H9 (cell line): Measurements from ENCODE around the gene AFMID. TPM values are rescaled to one million over a fixed set of nuclear protein-coding genes. Genes with fewer than 3 reads are reported as not detected.
"Not testable (repeated sequence)": the region's sequence is repeated elsewhere in the genome, so short reads cannot be mapped to it uniquely, and the experiment has no call there.

Experiments
- DNase-seq: peaks from one replicate; pipeline ENCODE4 v3.0.0-alpha.2; 2017
- H2AFZ ChIP-seq: one replicate; pipeline ENCODE4 v1.6.1; 2013; ENCODE audit warnings: mild to moderate bottlenecking, low read length, control low read depth, moderate library complexity
- H2AK5ac ChIP-seq: 2 replicates; pipeline ENCODE4 v1.6.1; 2013; ENCODE audit warnings: low read length, control low read depth, mixed read lengths; ENCODE audit not compliant: insufficient read length
- H2BK120ac ChIP-seq: one replicate; pipeline ENCODE4 v1.6.1; 2013; ENCODE audit warnings: low read depth, mild to moderate bottlenecking, low read length, control low read depth, inconsistent platforms; ENCODE audit not compliant: poor library complexity, severe bottlenecking
- H2BK12ac ChIP-seq: 2 replicates; pipeline ENCODE4 v1.6.1; 2013; ENCODE audit warnings: low read length, control low read depth, mixed read lengths, low read depth; ENCODE audit not compliant: insufficient read length
- H2BK15ac ChIP-seq: 2 replicates; pipeline ENCODE4 v1.6.1; 2013; ENCODE audit warnings: low read depth, low read length, control low read depth
- H2BK20ac ChIP-seq: one replicate; pipeline ENCODE4 v1.6.1; 2013; ENCODE audit warnings: low read depth, mild to moderate bottlenecking, low read length, control low read depth, inconsistent platforms; ENCODE audit not compliant: poor library complexity, severe bottlenecking
- H2BK5ac ChIP-seq: 2 replicates; pipeline ENCODE4 v1.6.1; 2013; ENCODE audit warnings: low read length, control low read depth, mixed read lengths; ENCODE audit not compliant: insufficient read length
- H3K14ac ChIP-seq: 2 replicates; pipeline ENCODE4 v1.6.1; 2013; ENCODE audit warnings: low read length, control low read depth; ENCODE audit not compliant: insufficient read depth
- H3K18ac ChIP-seq: 2 replicates; pipeline ENCODE4 v1.6.1; 2013; ENCODE audit warnings: low read depth, mild to moderate bottlenecking, mixed read lengths, low read length, control low read depth; ENCODE audit not compliant: insufficient read length
- H3K23ac ChIP-seq: 2 replicates; pipeline ENCODE4 v1.6.1; 2013; ENCODE audit warnings: low read length, control low read depth, mixed read lengths, low read depth; ENCODE audit not compliant: insufficient read length
- H3K23me2 ChIP-seq: 2 replicates; pipeline ENCODE4 v1.6.1; 2013; ENCODE audit warnings: low read depth, mild to moderate bottlenecking, mixed read lengths, low read length, control low read depth; ENCODE audit not compliant: insufficient read length, poor library complexity, severe bottlenecking
- H3K27ac ChIP-seq: 2 replicates; pipeline ENCODE4 v1.5.1; 2013; ENCODE audit warnings: low read length, control low read depth, mixed read lengths, low read depth; ENCODE audit not compliant: insufficient read length
- H3K27me3 ChIP-seq: 2 replicates; pipeline ENCODE4 v1.6.1; 2013; ENCODE audit warnings: low read length, control low read depth, inconsistent platforms; ENCODE audit not compliant: insufficient read depth
- H3K4ac ChIP-seq: 2 replicates; pipeline ENCODE4 v1.6.1; 2013; ENCODE audit warnings: low read depth, mild to moderate bottlenecking, control low read depth, inconsistent platforms, low read length, moderate library complexity
- H3K4me1 ChIP-seq: 2 replicates; pipeline ENCODE4 v1.6.1; 2013; ENCODE audit warnings: low read length, control low read depth, inconsistent platforms; ENCODE audit not compliant: insufficient read depth
- H3K4me2 ChIP-seq: 2 replicates; pipeline ENCODE4 v1.6.1; 2013; ENCODE audit warnings: low read length, control low read depth, mixed read lengths; ENCODE audit not compliant: insufficient read length, insufficient read depth
- H3K56ac ChIP-seq: 2 replicates; pipeline ENCODE4 v1.6.1; 2013; ENCODE audit warnings: low read depth, mild to moderate bottlenecking, mixed read lengths, low read length, control low read depth; ENCODE audit not compliant: insufficient read length
- H3K79me1 ChIP-seq: 2 replicates; pipeline ENCODE4 v1.6.1; 2013; ENCODE audit warnings: low read depth, mild to moderate bottlenecking, moderate library complexity, low read length, control low read depth, inconsistent platforms; ENCODE audit not compliant: insufficient read depth, poor library complexity, severe bottlenecking
- H3K79me2 ChIP-seq: 2 replicates; pipeline ENCODE4 v1.6.1; 2013; ENCODE audit warnings: low read length, control low read depth, inconsistent platforms; ENCODE audit not compliant: insufficient read depth
- H3K9ac ChIP-seq: 2 replicates; pipeline ENCODE4 v1.6.1; 2013; ENCODE audit warnings: low read length, control low read depth, mixed read lengths; ENCODE audit not compliant: insufficient read length; ENCODE audit errors: extremely low read depth
- H3K9me3 ChIP-seq: one replicate; pipeline ENCODE4 v1.6.1; 2013; ENCODE audit warnings: low read depth, low read length, inconsistent platforms; ENCODE audit not compliant: control insufficient read depth
- H3T11ph ChIP-seq: one replicate; pipeline ENCODE4 v1.6.1; 2013; ENCODE audit warnings: mild to moderate bottlenecking, low read length, control low read depth, inconsistent platforms
- H4K20me1 ChIP-seq: one replicate; pipeline ENCODE4 v1.6.1; 2013; ENCODE audit not compliant: control insufficient read depth, insufficient read length, insufficient read depth
- H4K5ac ChIP-seq: 2 replicates; pipeline ENCODE4 v1.6.1; 2013; ENCODE audit warnings: low read depth, mild to moderate bottlenecking, mixed read lengths, low read length, control low read depth; ENCODE audit not compliant: insufficient read length
- H4K8ac ChIP-seq: replicated peaks from 2 replicates; pipeline ENCODE4 v1.6.1; 2013; ENCODE audit warnings: low read length, control low read depth, mixed read lengths, low read depth; ENCODE audit not compliant: insufficient read length
- H4K91ac ChIP-seq: 2 replicates; pipeline ENCODE4 v1.6.1; 2013; ENCODE audit warnings: low read depth, mild to moderate bottlenecking, moderate library complexity, mixed read lengths, low read length, control low read depth; ENCODE audit not compliant: insufficient read length
- H3K27ac Mint-ChIP-seq, 3 experiments: 2 replicates in 2 of 3; 3 replicates in 1 of 3; pipeline ENCODE4 v1.8.0; 2020 to 2021; ENCODE audit warnings: mixed read lengths in 3 of 3, mild to moderate bottlenecking in 1 of 3, moderate library complexity in 1 of 3
- H3K27me3 Mint-ChIP-seq: 2 replicates; pipeline ENCODE4 v1.8.0; 2021; ENCODE audit warnings: low read depth, mild to moderate bottlenecking, moderate library complexity, mixed read lengths
- H3K36me3 Mint-ChIP-seq, 3 experiments: 2 replicates in 2 of 3; 3 replicates in 1 of 3; pipeline ENCODE4 v1.8.0; 2020 to 2021; ENCODE audit warnings: low read depth in 3 of 3, mixed read lengths in 3 of 3; ENCODE audit not compliant: insufficient read depth in 1 of 3
- H3K4me1 Mint-ChIP-seq, 2 experiments: 2 replicates each; pipeline ENCODE4 v1.8.0; 2020; ENCODE audit warnings: mixed read lengths in 2 of 2
- H3K4me3 Mint-ChIP-seq, 2 experiments: 2 replicates in 1 of 2; 3 replicates in 1 of 2; pipeline ENCODE4 v1.8.0; 2020 to 2021; ENCODE audit warnings: mild to moderate bottlenecking in 2 of 2, mixed read lengths in 2 of 2, moderate library complexity in 1 of 2
- H3K9me3 Mint-ChIP-seq, 2 experiments: 2 replicates in 1 of 2; 3 replicates in 1 of 2; pipeline ENCODE4 v1.8.0; 2020; ENCODE audit warnings: mild to moderate bottlenecking in 2 of 2, mixed read lengths in 2 of 2, moderate library complexity in 1 of 2
- CTCF ChIP-seq: fragments of 200-600 bp; sonication (generic); conservative IDR thresholded peaks from 3 replicates; pipeline ENCODE4 v1.8.0; 2021; ENCODE audit warnings: antibody characterized with exemption, mild to moderate bottlenecking
- WGBS: extraction: QIAGEN DNeasy Blood & Tissue Kit; methylation state at CpG from one replicate; pipeline ENCODE4 v1.1.7; 2013; ENCODE audit warnings: missing lambda C conversion rate, low lambda C conversion rate, mixed read lengths; ENCODE audit not compliant: insufficient read length; ENCODE audit errors: extremely low coverage; 5-methylcytosine and 5-hydroxymethylcytosine counted together
- total RNA-seq: library from RNA; stranded (reverse); gene quantifications from 2 replicates; pipeline ENCODE4 v1.2.1, GENCODE V29; 2021

AFMID gene
- total RNA-seq, 1 experiment from 2014 or later = 64.1 TPM

- Histone ChIP-seq H3K56ac (no peak overlapping the region), H3K4ac (no peak overlapping the region), H2BK15ac (no peak overlapping the region), H4K20me1 (no peaks in the 10 kb centered on the region), H3K23me2 (no peaks in the 10 kb centered on the region), H3K27me3 (no peaks in the 10 kb centered on the region), H3T11ph (no peak overlapping the region), H2AK5ac (no peak overlapping the region), H3K79me2 (no peaks in the 10 kb centered on the region), H3K14ac (no peak overlapping the region; the same call in 1 of the 2 replicates), H3K9me3 (no peaks in the 10 kb centered on the region), H3K79me1 (no peaks in the 10 kb centered on the region), H3K4me2 (no peak overlapping the region), H2BK12ac (no peak overlapping the region), H4K8ac (no peak overlapping the region), H3K18ac (no peak overlapping the region), H3K27ac (no peak overlapping the region), H2BK120ac (no peak overlapping the region), H3K23ac (no peak overlapping the region), H2AFZ (no peak overlapping the region), H3K9ac (no peak overlapping the region), H2BK20ac (no peak overlapping the region), H3K4me1 (peaks cover 6% of the 10 kb centered on the region; the same call in 1 of the 2 replicates), H2BK5ac (no peak overlapping the region), H4K91ac (no peak overlapping the region), H4K5ac (no peak overlapping the region)
- Mint-ChIP-seq H3K4me1 (peaks cover 8 to 31% of the 10 kb centered on the region in 2 experiments), H3K9me3 (no peaks in the 10 kb centered on the region; a peak in 1 of 5 replicates), H3K27ac (no peak overlapping the region), H3K4me3 (no peak overlapping the region), H3K27me3 (peaks cover 12% of the 10 kb centered on the region), H3K36me3 (no peaks in the 10 kb centered on the region)
- TF ChIP-seq CTCF = no peak
- DNase-seq = no peak
- WGBS = no CpG with 5 or more reads among the region's 17 CpGs
Observed at GRCh38 chr17:78138204-78139060, 48.7 kb upstream of the AFMID start.

GRCh38 chr17:78139861-78140168, 47.3 kb upstream of the AFMID start:
- not testable (repeated sequence) for H2BK120ac ChIP-seq, H3K36me3 Mint-ChIP-seq, H3K18ac ChIP-seq, H2AK5ac ChIP-seq, H3K79me1 ChIP-seq, H3K14ac ChIP-seq, H3K9me3 Mint-ChIP-seq, H3K4me1 ChIP-seq, H2BK5ac ChIP-seq, H3K27ac ChIP-seq, H3K4ac ChIP-seq, H4K91ac ChIP-seq, DNase-seq, H3K4me2 ChIP-seq, H2BK20ac ChIP-seq, H2AFZ ChIP-seq, H3K23ac ChIP-seq, H4K20me1 ChIP-seq, H2BK12ac ChIP-seq, H3K79me2 ChIP-seq, H3K9ac ChIP-seq, H3K27me3 ChIP-seq, H3K23me2 ChIP-seq, H3K9me3 ChIP-seq, H3K56ac ChIP-seq, H4K5ac ChIP-seq, H4K8ac ChIP-seq, H2BK15ac ChIP-seq, H3K27me3 Mint-ChIP-seq, H3T11ph ChIP-seq
- Mint-ChIP-seq H3K4me1 (peaks cover 3 to 27% of the 10 kb centered on the region in 2 experiments), H3K4me3 (peak overlapping the region in 1 of 2 experiments; percentile 66; a peak in 3 of 5 replicates), H3K27ac (peak overlapping the region in 1 of 3 experiments; percentile 51; a peak in 1 of 7 replicates)
- whole genome bisulfite sequencing = no CpG with 5 or more reads among the region's 12 CpGs
